Measurements from ENCODE around the gene ATP5F1D.

ATP5F1D gene

DNA sequence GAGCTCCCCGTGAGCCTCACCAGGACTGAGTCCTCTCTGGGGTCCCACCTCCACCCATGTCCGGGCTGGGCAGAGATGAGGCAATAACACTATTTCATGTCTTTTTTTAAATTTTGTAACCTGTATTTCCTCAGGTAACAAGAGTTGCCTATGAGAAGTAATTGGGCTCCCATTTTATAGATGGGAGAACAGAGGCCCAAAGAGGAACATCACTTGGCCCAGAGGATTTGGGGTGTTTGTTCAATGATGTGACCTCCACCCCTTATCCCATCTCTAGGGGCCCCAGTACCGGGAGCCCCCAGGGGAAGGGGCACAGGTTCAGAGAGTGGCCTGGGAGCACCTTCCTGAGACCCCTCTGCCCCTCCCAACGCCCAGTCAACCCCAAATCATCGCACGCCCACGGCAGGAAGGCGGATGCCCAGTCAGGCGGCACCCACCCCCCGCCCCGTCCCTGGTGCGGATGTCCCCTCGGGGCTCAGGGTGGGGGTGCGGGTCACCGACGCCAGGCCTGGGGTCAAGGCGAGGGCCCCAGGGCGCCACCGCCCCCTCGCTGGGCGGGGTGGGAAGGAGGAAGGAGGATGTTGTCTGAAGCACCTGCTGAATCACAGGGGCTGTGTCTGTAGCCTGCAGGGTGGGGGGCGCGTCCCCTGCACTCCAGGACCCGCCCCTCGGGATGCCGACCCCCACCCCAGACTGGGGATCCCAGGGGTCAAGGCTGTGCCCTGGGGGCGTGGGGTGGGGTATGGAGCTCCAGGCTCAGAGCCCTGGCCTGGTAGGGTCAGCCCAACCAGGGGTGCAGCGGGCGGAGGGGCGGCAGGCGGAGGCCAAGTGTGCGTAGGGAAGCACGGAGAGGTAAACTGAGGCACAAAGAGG, 18.6 kb downstream of the ATP5F1D start:
- peak; percentile 64 for DNase-seq

DNA sequence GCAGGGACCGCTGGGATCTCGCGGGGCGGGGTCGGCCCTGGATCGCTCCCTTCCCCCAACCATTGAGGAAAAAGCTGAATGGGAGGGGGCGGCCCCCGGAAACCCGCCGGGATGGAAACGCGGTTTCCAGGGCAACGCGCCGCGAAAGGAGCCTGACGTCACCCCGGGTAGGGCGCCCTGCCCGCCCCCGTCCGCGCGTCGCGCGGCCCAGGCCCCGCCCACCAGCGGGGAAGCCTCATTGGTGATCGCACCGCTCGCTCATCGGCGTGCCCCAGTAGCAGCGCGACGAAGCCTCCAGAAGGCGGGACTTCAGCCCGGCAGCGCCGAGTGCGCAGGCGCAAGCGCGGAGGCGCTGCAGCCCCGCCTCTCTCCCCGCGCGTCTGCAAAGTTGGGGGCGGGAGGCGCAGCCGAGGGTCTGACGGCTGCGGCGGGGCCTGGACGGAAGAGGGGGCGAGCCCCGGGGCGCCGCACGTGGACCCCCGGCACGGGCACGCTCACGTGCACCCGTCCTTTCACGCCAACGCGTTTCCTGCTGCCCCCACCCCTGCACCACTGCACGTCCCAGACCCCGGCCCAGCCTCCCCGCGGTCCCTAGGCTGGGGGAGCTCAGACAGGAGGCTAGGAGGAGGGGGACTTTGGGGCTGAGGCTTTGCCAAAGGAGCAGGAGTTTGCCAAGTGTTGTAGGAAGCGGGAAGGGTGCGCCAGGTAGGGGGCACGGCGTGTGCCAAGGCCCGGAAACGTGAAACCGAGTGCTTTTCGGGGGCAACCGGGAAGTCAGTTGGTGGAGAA, 19.4 kb downstream of the ATP5F1D start:
- DNase-seq, result peak; percentile 97

DNA sequence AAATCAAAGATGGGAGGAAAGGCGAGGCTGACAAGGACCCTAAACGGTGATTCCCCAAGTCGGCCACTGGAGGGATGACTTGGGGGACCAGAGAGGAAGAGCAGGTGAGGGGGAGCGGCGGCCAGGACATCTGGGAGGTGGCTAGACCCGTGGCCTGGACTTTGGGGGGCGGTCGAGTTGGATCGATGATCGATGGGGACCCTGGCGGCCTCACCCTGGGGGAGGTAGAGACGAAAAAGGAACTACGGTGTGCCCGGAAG, 19.9 kb downstream of the ATP5F1D start:
- no peak for DNase-seq

DNA sequence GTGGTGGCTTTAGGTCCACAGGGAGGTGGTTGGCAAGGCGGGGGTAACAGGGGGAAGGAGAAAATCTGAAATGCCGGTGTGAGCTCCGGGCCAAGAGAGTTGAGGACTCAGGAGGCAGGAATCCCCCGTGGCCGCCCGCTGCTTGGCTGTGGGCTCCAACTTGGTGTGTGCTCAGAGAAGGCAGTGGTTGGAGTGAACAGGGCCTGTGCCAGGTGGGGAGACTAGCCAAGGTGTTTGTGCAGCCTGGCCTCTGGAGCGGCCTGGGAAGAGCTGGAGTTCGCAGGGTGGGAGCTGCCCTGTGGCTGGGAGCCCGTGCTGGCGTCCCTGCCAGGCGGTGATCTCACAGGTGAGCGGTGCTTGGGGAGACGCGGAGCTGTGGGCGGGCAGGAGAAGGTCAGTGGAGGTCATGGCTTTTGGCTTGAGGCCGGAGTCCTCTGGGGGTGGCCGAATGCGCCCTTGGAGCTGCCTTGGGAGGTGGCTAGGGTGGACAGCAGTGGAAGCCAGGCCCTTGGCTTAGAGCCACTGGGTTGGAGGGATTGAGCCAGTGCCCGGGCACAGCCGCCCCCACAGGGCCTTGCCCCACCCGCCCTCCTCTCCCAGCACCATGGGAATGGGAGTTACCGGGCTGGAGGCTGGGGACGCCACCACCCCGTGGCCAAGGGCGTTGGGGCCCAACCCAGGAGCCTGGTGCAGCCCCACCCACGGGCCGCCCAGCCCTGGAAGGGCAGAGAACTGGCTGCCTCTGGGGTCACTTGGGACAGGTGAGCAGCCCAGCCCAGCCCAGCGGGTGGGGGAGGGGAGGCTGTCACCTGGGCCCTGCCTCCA, 20.5 kb downstream of the ATP5F1D start:
- DNase-seq, result peak; percentile 78

DNA sequence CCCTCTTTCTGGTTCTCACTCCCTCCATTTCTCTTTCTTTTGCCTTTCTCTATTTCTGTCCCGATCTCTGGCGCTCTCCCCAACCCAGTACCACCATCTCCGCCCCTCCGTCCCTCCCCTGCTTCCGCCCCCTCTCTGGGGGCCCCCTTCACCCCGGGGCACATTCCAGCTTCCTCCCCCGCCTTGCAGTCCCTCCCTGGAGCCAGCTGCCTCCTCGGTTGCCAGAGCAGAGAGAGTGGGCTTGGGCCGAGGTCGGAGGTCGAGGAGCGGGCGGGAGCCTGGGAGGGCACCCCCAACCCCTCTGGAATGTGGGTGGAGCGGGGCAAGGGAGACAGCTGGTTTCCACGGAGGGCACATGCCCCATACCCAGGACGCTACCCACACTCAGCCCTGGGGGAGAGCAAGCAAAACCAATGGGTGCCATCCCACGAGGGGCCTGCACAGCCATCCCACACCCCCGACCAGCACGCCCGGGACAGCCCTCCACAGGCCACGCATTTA, 21.1 kb downstream of the ATP5F1D start:
- no peak for DNase-seq

DNA sequence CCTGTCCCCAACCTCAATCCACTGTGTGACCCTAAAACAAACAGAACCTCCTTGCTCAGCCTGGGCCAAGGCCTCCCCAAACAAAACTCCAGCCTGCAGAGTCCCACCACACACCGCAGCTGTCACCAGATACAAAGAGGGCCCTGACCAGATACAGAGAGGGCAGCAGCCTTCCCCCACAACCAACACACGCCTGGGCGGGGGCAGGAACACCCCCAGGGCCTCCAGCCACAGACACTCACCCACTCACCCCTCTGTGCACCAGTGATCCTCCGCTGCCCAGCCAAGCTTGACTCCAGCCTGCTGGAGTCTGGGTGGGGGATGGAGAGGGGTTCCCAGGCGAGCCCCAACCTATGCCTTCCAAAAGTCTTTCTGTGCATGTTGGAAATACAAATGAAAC, 21.6 kb downstream of the ATP5F1D start:
- no peak for DNase-seq

DNA sequence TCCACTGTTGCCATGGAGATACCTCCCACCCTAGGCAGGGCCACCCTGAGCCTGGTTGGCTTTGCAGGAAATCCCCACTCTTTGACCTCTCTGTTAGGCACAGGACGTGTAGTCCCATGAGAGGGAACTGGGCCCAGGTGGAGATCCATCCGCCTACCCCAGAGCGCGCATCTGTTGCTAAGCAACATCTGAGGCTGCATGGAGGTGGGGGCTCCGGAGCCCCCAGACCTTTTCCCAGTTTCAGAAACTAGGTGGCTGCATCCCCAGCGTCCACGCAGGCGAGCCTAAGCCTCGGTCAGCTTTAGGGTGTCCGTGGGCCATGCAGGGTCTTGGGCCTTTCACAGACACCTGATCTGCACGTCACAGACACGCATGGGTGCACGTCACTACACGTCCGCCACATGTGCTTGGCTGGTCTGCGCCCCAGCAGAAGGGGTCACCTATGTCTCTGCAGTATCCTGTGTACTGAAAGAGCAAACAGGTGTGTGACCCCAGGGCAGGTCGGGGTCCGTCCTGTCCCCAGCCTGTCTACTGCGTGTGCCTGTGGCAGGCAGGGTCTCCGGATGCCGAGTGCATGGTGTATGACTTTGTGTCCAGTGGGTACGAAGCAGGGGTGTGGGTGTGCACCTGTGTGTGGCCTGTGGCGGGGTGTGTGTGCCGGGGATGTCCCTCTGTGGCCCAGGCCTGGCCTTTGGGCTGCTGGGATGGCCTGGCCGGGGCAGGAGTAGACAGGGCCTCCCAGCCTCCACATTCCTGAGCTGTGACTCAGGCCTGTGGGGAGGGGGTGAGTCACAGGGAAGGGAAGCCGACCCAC, 23.5 kb downstream of the ATP5F1D start:
- DNase-seq, result peak; percentile 67

DNA sequence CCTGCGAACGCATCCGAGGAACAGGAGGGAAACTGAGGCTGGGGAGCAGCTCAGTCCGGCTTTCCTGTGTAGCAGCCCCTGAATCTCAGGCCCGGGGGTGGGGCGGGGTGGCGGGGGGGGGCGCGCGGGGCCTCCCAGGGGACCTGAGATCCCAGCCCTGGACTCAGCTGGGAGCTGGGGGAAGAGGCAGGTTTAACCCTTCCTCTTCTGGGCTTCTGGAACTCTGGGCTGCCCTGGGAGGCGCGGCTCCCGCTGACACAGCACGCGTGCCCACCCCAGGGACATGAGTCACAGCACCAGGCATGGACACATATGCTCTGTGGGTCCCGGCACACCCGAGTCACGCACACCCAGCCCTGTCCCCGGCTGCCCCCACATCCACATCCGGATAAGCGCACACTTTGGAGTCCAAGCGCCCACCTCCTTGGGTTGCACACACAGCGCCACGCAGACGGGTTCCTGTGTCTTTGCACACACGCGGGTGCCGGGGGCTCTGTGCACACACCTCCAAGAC, 24.1 kb downstream of the ATP5F1D start:
- DNase-seq, result peak; percentile 46

DNA sequence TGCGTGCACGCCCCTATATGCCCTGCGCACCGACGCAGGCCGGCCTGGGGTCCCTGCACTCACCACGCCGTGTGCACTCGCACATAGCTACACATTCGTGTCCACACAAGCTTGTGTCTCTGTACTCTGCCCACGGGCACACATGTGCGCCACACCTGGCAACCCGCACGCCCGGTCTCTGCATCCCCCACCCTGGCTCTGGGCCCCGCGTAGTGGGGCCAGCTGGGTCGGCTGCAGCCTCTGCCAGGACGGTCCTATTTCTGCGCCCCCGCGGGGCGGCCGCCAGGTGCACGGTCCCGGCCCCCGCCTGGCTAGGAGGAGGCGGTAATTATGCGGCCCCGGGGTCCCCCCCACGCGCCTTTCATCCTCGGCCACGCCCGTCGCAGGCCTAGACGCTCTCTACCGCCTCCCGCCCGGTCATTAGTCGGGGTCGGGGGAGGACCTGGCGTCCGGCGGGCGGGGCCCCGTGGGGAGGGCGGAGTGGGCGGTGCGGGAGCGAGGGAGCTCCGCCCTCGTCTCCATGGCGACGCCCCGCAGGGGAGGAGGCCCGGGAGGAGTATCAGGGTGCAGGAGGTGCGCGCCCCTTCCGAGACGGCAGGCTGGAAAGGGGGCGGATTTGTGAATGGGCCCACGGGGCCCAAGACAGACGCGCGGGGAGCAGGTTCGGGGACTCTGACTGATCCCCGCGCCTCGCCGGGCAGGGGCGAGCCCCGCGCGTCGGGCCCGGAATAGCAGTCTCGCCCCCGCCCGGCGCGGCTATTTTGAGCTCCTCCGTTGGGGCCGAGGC, 24.8 kb downstream of the ATP5F1D start:
- DNase-seq, result peak; percentile 91

DNA sequence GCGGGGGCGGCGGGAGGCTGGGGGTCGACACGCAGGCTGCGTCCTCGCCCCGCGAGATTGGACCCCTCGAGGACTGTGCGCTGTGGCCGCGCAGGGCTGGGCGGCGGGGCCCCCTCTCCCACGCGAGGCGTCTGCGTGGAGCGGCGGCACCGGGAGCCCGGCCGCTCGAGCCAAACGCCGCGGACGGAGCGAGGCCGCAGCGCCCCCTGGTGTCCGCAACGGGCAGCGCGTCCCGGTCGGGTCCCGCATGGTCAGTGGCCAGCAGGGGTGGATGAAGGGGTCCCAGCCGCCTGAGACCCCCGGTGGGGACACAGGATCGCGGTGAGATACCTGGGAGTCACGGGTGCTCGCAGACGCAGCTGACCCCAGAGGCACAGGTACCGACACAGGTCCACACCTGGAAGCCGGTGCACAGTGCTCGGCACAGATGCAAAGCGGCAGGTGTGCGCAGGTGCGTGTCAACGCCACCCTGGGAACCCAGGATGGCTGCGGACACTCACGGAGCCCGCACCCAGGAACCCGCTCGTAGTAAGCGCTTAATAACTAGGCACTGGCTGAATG, 25.4 kb downstream of the ATP5F1D start:
- peak; percentile 79 for DNase-seq

DNA sequence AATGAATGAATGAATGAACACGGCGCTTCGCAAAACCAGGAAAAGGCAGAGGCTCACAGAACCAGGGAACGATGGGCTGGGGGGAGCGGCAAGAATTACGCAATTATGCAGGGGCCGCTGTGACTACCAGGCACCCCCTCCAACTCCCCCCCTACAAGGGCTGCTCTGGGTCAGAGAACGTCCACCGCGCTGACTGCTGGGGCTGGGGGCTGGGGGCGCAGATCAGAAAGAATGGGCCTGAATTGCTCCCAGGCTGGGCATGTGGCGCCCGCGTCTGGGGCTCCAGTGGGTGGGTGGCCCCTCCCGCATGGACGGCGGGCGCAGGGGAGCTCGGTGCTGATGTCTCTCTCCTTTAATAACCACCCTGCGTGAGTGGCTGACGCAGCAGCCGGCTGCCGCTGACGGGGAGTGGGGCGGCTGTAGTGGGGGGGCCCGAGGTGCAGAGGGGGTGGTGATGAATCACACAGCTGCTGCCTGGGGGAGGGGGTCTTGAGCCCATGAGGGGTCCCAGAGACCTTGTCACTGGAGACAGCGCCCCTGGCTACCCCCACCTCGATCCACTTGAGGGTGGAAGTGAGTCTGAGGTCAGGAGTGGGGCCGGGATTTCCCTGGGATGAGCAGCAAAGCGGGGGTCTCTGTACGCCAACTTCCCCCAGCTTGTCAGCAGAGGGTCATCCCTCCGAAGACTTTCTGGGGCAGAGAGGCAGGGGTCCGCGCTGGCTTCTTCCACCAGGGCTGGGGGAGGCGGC, 26.1 kb downstream of the ATP5F1D start:
- DNase-seq, result peak; percentile 81

DNA sequence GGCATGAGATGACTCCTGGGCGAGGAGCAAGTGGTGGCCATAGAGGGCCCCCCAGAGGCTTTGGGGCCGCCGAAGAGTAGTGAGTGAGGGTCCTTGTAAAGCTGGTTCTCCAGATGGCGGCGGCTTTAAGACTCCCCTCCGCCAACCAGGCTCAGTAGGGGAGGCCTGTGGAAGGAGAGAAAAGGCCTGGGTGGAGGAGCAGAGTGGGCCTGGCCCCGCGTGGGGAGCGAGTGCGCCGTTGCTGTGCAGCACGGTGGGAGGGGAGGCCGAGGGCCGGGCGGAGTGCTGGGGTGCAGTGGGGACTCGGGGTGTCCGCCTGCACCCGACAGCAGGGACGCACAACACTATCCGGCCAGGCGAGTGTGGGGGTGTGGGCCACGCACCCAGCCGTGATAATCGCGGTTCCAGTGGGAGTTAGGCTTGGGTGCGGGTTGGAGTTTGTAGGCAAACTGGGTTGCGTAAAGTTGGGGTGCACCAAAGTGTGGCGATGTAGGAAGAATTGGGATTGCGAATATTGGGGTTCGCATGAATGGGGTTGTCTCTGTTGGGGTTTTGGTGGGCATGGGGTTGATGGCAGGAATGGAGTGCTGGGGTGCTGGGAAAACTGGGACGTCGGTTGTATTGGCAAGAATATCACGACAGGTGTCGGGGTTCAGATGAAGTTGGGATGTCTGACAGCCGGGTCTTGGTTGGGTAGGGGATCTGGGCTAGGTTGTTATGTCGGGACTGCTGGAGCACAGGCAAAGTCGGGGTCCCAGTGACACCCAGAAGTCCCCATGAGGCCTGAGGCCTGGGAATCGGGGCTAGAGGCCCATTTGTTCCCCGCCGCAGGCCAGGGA, 26.9 kb downstream of the ATP5F1D start:
- no peak for DNase-seq

DNA sequence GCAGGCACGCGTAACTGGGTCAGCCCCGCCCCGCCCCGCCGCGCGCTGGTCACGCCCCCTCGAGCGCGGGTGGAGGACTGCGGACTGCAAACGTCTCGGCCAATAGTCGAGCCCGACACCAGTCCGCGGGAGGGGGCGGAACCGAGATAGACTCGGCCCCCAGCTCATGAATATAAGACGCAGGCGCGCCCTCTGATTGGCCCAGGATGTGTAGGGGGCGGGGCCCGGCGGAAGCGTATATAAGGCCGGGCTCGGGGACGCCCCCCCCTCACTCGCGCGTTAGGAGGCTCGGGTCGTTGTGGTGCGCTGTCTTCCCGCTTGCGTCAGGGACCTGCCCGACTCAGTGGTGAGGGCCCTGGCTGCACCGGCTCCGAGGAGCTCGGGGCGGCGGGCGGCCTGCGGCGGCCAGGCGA, 27.5 kb downstream of the ATP5F1D start, which contains the start of gene CIRBP:
TSS of gene CIRBP (plus strand) at position 268 of the 413 bp plus-strand sequence. CDS start 1,602 bp downstream, outside the sequence.
- DNase-seq, result peak; percentile 98

DNA sequence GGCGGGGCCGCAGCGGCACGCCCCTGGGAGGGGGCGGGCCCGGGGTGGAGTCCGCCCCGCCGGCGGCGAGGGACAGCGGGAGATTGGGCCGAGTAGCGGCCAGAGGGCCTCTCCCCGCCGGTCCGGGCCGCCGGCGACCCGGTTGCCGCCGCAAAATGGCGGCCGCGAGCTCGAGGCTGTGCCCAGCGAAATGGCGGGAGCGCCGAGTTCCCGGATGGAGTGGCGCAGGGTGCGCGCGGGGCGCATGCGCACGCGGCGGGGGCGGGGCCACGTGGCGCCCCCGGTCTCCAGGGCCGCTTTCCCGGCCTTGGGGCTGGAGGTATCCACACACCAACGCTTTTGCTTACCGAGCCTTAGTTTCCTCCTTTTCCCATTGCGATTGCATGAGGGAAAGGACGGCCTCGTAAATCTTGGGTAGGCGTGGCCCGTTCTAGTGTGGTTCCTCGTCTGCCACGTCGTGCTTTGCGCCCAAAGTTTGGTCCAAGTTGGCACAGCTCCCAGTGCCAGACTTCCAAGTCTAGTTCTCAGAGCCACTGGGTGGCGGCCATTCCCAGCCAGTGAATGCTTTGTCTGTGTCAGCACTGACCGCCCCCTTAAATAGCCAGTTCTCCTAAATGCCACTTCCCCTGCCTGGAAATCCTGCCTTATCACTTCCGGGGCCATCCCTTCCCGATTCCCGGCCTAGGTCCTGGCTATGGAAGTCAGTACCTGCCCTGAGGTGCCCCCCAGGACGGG, 28.1 kb downstream of the ATP5F1D start:
- peak; percentile 89 for DNase-seq

DNA sequence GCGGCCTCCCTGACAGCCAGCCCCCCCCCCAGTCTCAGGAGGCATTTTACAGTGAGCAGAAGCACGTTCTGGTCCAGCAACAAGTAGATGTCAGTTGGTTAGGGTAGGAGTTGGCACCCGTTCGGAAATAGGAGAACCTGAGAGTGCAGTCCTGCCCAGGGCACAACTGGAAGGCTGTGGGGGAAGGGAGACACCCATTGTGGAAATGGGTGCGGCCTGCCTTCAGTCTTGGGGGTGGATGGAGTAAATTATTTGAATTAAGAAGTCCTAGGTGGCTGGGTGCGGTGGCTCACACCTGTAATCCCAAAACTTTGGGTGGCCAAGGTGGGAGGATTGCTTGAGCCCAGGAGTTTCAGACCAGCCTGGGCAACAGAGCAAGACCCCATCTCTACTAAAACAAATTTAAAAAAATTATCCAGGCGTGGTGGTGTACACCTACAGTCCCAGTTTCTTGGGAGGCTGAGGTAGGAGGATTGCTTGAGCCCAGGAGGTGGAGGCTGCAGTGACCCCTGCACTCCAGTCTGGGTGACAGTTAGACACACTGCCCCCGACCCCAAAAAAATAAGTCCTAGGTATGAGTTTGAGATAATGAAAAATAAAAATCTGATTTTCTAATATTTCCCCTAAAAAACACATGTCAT, 28.8 kb downstream of the ATP5F1D start:
- peak; percentile 71 for DNase-seq

DNA sequence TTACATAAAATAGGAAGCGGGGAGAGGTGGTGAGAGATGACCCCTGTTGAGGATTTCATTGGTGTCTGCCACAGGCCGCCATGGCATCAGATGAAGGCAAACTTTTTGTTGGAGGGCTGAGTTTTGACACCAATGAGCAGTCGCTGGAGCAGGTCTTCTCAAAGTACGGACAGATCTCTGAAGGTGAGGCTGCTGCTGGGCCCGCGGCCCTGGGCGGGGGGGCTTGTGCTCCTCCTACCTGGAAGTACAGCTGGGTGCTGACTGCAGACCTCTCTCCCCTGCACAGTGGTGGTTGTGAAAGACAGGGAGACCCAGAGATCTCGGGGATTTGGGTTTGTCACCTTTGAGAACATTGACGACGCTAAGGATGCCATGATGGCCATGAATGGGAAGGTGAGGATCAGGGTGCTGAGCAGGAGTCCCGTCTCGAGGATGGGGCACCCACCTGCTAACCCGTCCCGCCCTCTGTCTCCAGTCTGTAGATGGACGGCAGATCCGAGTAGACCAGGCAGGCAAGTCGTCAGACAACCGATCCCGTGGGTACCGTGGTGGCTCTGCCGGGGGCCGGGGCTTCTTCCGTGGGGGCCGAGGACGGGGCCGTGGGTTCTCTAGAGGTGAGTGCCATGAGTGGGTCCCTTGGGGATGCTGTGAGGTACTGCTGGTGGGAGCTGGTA, 29.4 kb downstream of the ATP5F1D start:
- no peak for DNase-seq
